IMR-90 (cell line): Measurements from ENCODE around the gene ARHGAP8. TPM values are rescaled to one million over a fixed set of nuclear protein-coding genes. Genes with fewer than 3 reads are reported as not detected.
A peak's percentile ranks its signal among the peaks of the same experiment; 100 is the strongest.

ENCODE experiments used
- ATAC-seq: fragments of 200-7000 bp; cut with Tn5 transposase; 2 replicates; pipeline ENCODE4 v1.9.1; 2020; ENCODE audit warnings: low read depth, mild to moderate bottlenecking, moderate library complexity
- BruUV-seq: library from RNA; stranded (reverse); fragments of 400-500 nt; replicated peaks from 2 replicates; lab custom pipeline; 2021; lab: Mats Ljungman, UMichigan
- CTCF ChIA-PET: fragments of 300-600 bp; formaldehyde crosslinking; extraction: SDS; loops from one replicate; lab custom pipeline; 2021; ENCODE audit warnings: antibody characterized with exemption; lab: Yijun Ruan, JAX
- POLR2A ChIA-PET: fragments of 300-600 bp; sonication (Branson Sonifier 250); formaldehyde crosslinking; loops from one replicate; lab custom pipeline; 2022; ENCODE audit warnings: antibody characterized with exemption; ENCODE audit not compliant: unreplicated experiment; lab: Charles Lee
- DNase-seq: peaks from one replicate; pipeline ENCODE4 v3.0.0; 2013
- H2AFZ ChIP-seq: replicated peaks from 2 replicates; pipeline ENCODE3; 2013; ENCODE audit warnings: low read length, mild to moderate bottlenecking; ENCODE audit not compliant: poor library complexity
- H2AK5ac ChIP-seq: 2 replicates; pipeline ENCODE4 v1.6.1; 2013; ENCODE audit warnings: low read depth, low read length, inconsistent platforms
- H2AK9ac ChIP-seq: replicated peaks from 2 replicates; pipeline ENCODE3; 2013; ENCODE audit warnings: mild to moderate bottlenecking, low read depth, low read length, moderate library complexity; ENCODE audit not compliant: poor library complexity
- H2BK120ac ChIP-seq: 2 replicates; pipeline ENCODE4 v1.6.1; 2013; ENCODE audit warnings: low read depth, low read length, inconsistent platforms
- H2BK15ac ChIP-seq: 3 replicates; pipeline ENCODE4 v1.6.1; 2013; ENCODE audit warnings: low read depth, low read length, inconsistent platforms
- H2BK20ac ChIP-seq: 2 replicates; pipeline ENCODE4 v1.6.1; 2013; ENCODE audit warnings: low read depth, mild to moderate bottlenecking, inconsistent platforms, low read length, moderate library complexity
- H2BK5ac ChIP-seq: 2 replicates; pipeline ENCODE4 v1.6.1; 2013; ENCODE audit warnings: mild to moderate bottlenecking, low read depth, low read length, inconsistent platforms; ENCODE audit not compliant: poor library complexity, severe bottlenecking
- H3K14ac ChIP-seq: replicated peaks from 2 replicates; pipeline ENCODE4 v1.6.1; 2013; ENCODE audit warnings: low read depth, low read length, inconsistent platforms
- H3K18ac ChIP-seq: 2 replicates; pipeline ENCODE4 v1.6.1; 2013; ENCODE audit warnings: low read depth, low read length, control low read depth
- H3K23ac ChIP-seq: 2 replicates; pipeline ENCODE4 v1.6.1; 2013; ENCODE audit warnings: low read depth, low read length, inconsistent platforms
- H3K27ac ChIP-seq: 2 replicates; pipeline ENCODE4 v1.5.1; 2013; ENCODE audit warnings: mild to moderate bottlenecking, control low read depth, low read length; ENCODE audit not compliant: insufficient read depth
- H3K27me3 ChIP-seq: 2 replicates; pipeline ENCODE4 v1.6.1; 2013; ENCODE audit warnings: low read length; ENCODE audit not compliant: control insufficient read depth, insufficient read depth
- H3K36me3 ChIP-seq: 2 replicates; pipeline ENCODE4 v1.6.1; 2013; ENCODE audit warnings: low read length, mixed read lengths; ENCODE audit not compliant: control insufficient read depth, insufficient read depth
- H3K4ac ChIP-seq: 2 replicates; pipeline ENCODE4 v1.6.1; 2013; ENCODE audit warnings: low read depth, low read length, inconsistent platforms
- H3K4me1 ChIP-seq: 2 replicates; pipeline ENCODE4 v1.6.1; 2013; ENCODE audit warnings: low read length, mixed read lengths; ENCODE audit not compliant: control insufficient read depth, insufficient read depth
- H3K4me2 ChIP-seq: 2 replicates; pipeline ENCODE4 v1.6.1; 2013; ENCODE audit warnings: low read depth, mild to moderate bottlenecking, control low read depth, low read length, moderate library complexity
- H3K4me3 ChIP-seq: 2 replicates; pipeline ENCODE4 v1.5.1; 2013; ENCODE audit warnings: low read depth, mild to moderate bottlenecking, control low read depth, low read length, moderate library complexity; ENCODE audit not compliant: insufficient read depth
- H3K56ac ChIP-seq: 2 replicates; pipeline ENCODE4 v1.6.1; 2013; ENCODE audit warnings: low read length, inconsistent platforms; ENCODE audit not compliant: insufficient read depth; ENCODE audit errors: extremely low read depth
- H3K79me1 ChIP-seq, 2 experiments: 2 replicates each; pipeline ENCODE4 v1.6.1; 2013; ENCODE audit warnings: low read length in 2 of 2, inconsistent platforms in 1 of 2, low read depth in 1 of 2
- H3K9ac ChIP-seq: 2 replicates; pipeline ENCODE4 v1.6.1; 2013; ENCODE audit warnings: low read depth, low read length, control low read depth
- H3K9me1 ChIP-seq: 2 replicates; pipeline ENCODE4 v1.6.1; 2013; ENCODE audit warnings: low read length, inconsistent platforms; ENCODE audit not compliant: insufficient read depth
- H3K9me3 ChIP-seq: 2 replicates; pipeline ENCODE4 v1.6.1; 2013; ENCODE audit warnings: low read length; ENCODE audit not compliant: control insufficient read depth, insufficient read depth
- H4K20me1 ChIP-seq: 2 replicates; pipeline ENCODE4 v1.6.1; 2013; ENCODE audit warnings: low read length, inconsistent platforms; ENCODE audit not compliant: insufficient read depth
- H4K5ac ChIP-seq: 2 replicates; pipeline ENCODE4 v1.6.1; 2013; ENCODE audit warnings: mild to moderate bottlenecking, low read depth, low read length, control low read depth
- H4K8ac ChIP-seq, 2 experiments: 2 replicates each; pipeline ENCODE4 v1.6.1; 2013; ENCODE audit warnings: low read depth in 2 of 2, low read length in 2 of 2, control low read depth in 1 of 2, inconsistent platforms in 1 of 2
- H4K91ac ChIP-seq: 2 replicates; pipeline ENCODE4 v1.6.1; 2013; ENCODE audit warnings: low read depth, low read length, inconsistent platforms; ENCODE audit not compliant: insufficient read depth
- CEBPB ChIP-seq: IDR thresholded peaks from 2 replicates; pipeline ENCODE4 v1.6.1; 2012; ENCODE audit warnings: low read depth, low read length, improper control_type of control experiment
- FOS ChIP-seq: fragments of 150-350 bp; IDR thresholded peaks from 2 replicates; pipeline ENCODE4 v1.6.1; 2016; ENCODE audit warnings: low read depth, low read length
- MAZ ChIP-seq: IDR thresholded peaks from 2 replicates; pipeline ENCODE4 v1.6.1; 2012; ENCODE audit warnings: low read depth, mild to moderate bottlenecking, low read length, improper control_type of control experiment, moderate library complexity, borderline replicate concordance
- NFE2L2 ChIP-seq: fragments of 150-350 bp; IDR thresholded peaks from 2 replicates; pipeline ENCODE4 v1.6.1; 2016; ENCODE audit warnings: low read depth, mild to moderate bottlenecking, low read length
- RAD21 ChIP-seq: IDR thresholded peaks from 2 replicates; pipeline ENCODE4 v1.6.1; 2012; ENCODE audit warnings: low read length, improper control_type of control experiment
- RCOR1 ChIP-seq: IDR thresholded peaks from 2 replicates; pipeline ENCODE4 v1.6.1; 2012; ENCODE audit warnings: mild to moderate bottlenecking, low read length, improper control_type of control experiment; ENCODE audit not compliant: insufficient replicate concordance
- RFX5 ChIP-seq: IDR thresholded peaks from 2 replicates; pipeline ENCODE4 v1.8.0; 2012; ENCODE audit warnings: low read depth, mild to moderate bottlenecking, low read length, moderate library complexity
- SMC3 ChIP-seq: fragments of 150-350 bp; IDR thresholded peaks from 2 replicates; pipeline ENCODE4 v1.6.1; 2016; ENCODE audit warnings: low read depth, mild to moderate bottlenecking, antibody characterized with exemption, low read length, moderate library complexity
- WGBS, 2 experiments: methylation state at CpG; one replicate each; pipeline versions ENCODE4 v1.1.5 to v1.1.7; 2013; ENCODE audit warnings: missing lambda C conversion rate in 2 of 2; ENCODE audit not compliant: insufficient read length in 1 of 2; ENCODE audit errors: extremely low coverage in 2 of 2; 5-methylcytosine and 5-hydroxymethylcytosine counted together
- dilution Hi-C: fragments of 300-500 bp; cut with HindIII; formaldehyde crosslinking; loops from one replicate; pipeline ENCODE4 v1.14.3; 2018; ENCODE audit warnings: low sequenced_read_pairs; ENCODE audit not compliant: unreplicated experiment
- in situ Hi-C: fragments of 300-500 bp; cut with MboI; formaldehyde crosslinking; loops from 3 replicates; pipeline ENCODE4 v1.14.3; 2019; ENCODE audit warnings: low sequenced_read_pairs, inconsistent platforms, mixed read lengths
- intact Hi-C: fragments of 100-400 bp; cut with micrococcal nuclease; formaldehyde crosslinking; loops from 2 replicates; pipeline ENCODE4 v1.10.0; 2022
- polyA plus RNA-seq, 3 experiments: library from polyadenylated mRNA; depleted of rRNA; stranded (reverse); fragments of >200 nt; gene quantifications; 2 replicates each; pipeline ENCODE4 v1.2.3, GENCODE V29; 2012; ENCODE audit warnings: low replicate concordance in 1 of 3
- total RNA-seq: library from RNA; depleted of rRNA; stranded (reverse); fragments of >200 nt; gene quantifications from 2 replicates; pipeline ENCODE4 v1.2.3, GENCODE V29; 2012
- TF ChIP-seq, protein P1 (sequence below): fragments of 150-350 bp; IDR thresholded peaks from 2 replicates; pipeline ENCODE4 v1.6.1; 2016; ENCODE audit warnings: low read depth, mild to moderate bottlenecking, low read length, moderate library complexity, borderline replicate concordance
- TF ChIP-seq, protein P2 (sequence below): conservative IDR thresholded peaks from 2 replicates; pipeline ENCODE4 v1.5.1; 2012; ENCODE audit warnings: mild to moderate bottlenecking, low read depth, low read length, improper control_type of control experiment
- TF ChIP-seq, protein P3 (sequence below): fragments of 150-350 bp; IDR thresholded peaks from 2 replicates; pipeline ENCODE4 v1.6.1; 2017; ENCODE audit warnings: mild to moderate bottlenecking, antibody characterized with exemption, low read length, low read depth

Gene ARHGAP8
- total and polyA plus RNA-seq, 2 of the 4 experiments (the other 2 are of a cell fraction), result 0.18 to 0.21 TPM

DNA sequence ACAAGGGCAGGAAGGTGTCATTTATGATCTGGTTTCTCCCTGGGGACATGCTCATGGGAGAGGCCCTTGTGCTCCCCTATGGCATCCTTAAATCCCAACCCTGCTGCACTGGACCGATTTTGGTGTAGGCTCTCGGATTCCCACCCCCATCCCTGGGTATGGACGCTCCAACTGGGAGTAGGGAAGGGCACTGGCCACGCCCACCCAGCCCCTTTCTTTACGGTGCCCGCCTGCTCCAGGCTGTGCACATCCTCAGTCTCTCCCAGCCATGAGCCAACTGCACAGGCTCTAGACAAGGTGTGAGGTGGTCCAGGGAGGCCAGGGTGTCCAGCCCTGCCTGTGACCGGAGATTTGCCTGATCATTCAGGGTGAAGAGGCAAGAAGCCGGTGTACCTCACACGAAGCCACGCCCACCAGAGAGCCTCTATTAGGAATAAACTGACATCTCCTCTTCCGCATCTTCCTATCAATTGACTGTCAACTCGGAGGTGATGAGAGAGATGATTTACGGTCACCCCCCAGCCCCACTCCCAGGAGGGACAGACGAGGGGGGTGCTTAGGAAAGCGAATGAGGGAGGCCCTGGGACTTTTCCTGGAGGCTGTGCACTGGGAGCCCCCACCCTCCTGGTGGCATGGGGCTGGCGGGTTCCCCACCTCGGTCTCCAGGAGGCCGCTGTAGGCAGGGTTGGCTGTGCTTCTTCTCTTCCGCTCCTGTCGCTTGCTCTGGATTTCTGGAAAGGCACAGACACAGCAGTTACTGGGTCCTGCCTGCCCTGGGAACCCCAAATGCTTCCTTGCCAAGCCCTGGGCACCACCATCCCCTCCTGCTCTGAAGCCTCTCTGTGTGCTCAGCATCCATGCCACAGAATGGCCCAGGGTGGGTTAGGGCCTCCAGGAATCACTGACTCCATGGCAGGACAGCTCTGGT is 140.7 kb downstream of the ARHGAP8 start:
- Histone ChIP-seq H3K4me2 (no peak overlapping the region), H2BK5ac (no peak overlapping the region), H4K8ac (no peak overlapping the region), H3K4ac (no peak overlapping the region), H2AK9ac (no peak overlapping the region), H3K9me1 (no peaks in the 10 kb centered on the region), H3K4me3 (no peak overlapping the region), H3K27ac (no peak overlapping the region), H2BK20ac (no peak overlapping the region), H3K9me3 (no peaks in the 10 kb centered on the region), H4K20me1 (no peaks in the 10 kb centered on the region), H2BK15ac (no peak overlapping the region), H3K9ac (no peak overlapping the region), H3K56ac (no peak overlapping the region), H3K18ac (no peak overlapping the region), H3K79me1 (no peaks in the 10 kb centered on the region), H2AK5ac (no peak overlapping the region), H3K14ac (no peak overlapping the region), H4K91ac (no peak overlapping the region), H4K5ac (no peak overlapping the region), H3K23ac (no peak overlapping the region), H3K36me3 (no peaks in the 10 kb centered on the region), H2BK120ac (no peak overlapping the region), H3K27me3 (peaks cover 3% of the 10 kb centered on the region; the same call in 1 of the 2 replicates), H2AFZ (peak overlapping the region; percentile 18), H3K4me1 (no peaks in the 10 kb centered on the region)
- CTCF ChIA-PET, result no interaction called here
- TF ChIP-seq, protein P1, sequence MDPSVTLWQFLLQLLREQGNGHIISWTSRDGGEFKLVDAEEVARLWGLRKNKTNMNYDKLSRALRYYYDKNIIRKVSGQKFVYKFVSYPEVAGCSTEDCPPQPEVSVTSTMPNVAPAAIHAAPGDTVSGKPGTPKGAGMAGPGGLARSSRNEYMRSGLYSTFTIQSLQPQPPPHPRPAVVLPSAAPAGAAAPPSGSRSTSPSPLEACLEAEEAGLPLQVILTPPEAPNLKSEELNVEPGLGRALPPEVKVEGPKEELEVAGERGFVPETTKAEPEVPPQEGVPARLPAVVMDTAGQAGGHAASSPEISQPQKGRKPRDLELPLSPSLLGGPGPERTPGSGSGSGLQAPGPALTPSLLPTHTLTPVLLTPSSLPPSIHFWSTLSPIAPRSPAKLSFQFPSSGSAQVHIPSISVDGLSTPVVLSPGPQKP, result no peak
- no peak for TF ChIP-seq SMC3
- TF ChIP-seq, protein P2, sequence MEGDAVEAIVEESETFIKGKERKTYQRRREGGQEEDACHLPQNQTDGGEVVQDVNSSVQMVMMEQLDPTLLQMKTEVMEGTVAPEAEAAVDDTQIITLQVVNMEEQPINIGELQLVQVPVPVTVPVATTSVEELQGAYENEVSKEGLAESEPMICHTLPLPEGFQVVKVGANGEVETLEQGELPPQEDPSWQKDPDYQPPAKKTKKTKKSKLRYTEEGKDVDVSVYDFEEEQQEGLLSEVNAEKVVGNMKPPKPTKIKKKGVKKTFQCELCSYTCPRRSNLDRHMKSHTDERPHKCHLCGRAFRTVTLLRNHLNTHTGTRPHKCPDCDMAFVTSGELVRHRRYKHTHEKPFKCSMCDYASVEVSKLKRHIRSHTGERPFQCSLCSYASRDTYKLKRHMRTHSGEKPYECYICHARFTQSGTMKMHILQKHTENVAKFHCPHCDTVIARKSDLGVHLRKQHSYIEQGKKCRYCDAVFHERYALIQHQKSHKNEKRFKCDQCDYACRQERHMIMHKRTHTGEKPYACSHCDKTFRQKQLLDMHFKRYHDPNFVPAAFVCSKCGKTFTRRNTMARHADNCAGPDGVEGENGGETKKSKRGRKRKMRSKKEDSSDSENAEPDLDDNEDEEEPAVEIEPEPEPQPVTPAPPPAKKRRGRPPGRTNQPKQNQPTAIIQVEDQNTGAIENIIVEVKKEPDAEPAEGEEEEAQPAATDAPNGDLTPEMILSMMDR, result no peak
- TF ChIP-seq CEBPB, result no peak
- TF ChIP-seq FOS, result no peak
- no peak for TF ChIP-seq RAD21
- no peak for TF ChIP-seq RCOR1
- TF ChIP-seq, protein P3, sequence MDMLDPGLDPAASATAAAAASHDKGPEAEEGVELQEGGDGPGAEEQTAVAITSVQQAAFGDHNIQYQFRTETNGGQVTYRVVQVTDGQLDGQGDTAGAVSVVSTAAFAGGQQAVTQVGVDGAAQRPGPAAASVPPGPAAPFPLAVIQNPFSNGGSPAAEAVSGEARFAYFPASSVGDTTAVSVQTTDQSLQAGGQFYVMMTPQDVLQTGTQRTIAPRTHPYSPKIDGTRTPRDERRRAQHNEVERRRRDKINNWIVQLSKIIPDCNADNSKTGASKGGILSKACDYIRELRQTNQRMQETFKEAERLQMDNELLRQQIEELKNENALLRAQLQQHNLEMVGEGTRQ, result no peak
- no peak for TF ChIP-seq MAZ
- TF ChIP-seq RFX5, result no peak
- TF ChIP-seq NFE2L2, result no peak
- WGBS, 2 experiments, result 54% methylated on average over 3 of the region's 20 CpGs; no CpG with 5 or more reads in 1 of the 2 experiments
- BruUV-seq, result no TSS peak
- dilution Hi-C loops (no loop called here), intact Hi-C loops (no loop called here), in situ Hi-C loops (no loop called here)
- ATAC-seq, result no peak
- POLR2A ChIA-PET, result no interaction called here
- no peak for DNase-seq
